Measurements from ENCODE around the gene PIGN.

- no peak for TF ChIP-seq POLR2AphosphoS5 (IDR thresholded peaks at IDR 0.05)
- no peak for TF ChIP-seq CTCF (IDR thresholded peaks at IDR 0.05)
- no peak for TF ChIP-seq POLR2A (IDR thresholded peaks at IDR 0.05; ENCODE audit: low read depth)
- no peak for TF ChIP-seq EP300 (IDR thresholded peaks at IDR 0.05)
Measured at GRCh38 chr18:62175521-62175920, 11.3 kb downstream of the PIGN start.

Data from esophagus muscularis mucosa (tissue), 4 donors.